SU-DHL-6 (cell line): ENCODE results near the gene SLC8A1.

Experiments used
- H2AFZ ChIP-seq: fragments of 200-600 bp; sonication (generic); 2 replicates; pipeline ENCODE4 v1.6.1; 2014; ENCODE audit warnings: low read depth, mild to moderate bottlenecking, moderate library complexity, mixed read lengths, antibody characterized with exemption, low read length; ENCODE audit not compliant: severe bottlenecking
- H3F3A ChIP-seq: fragments of 200-600 bp; shearing (Covaris generic); 2 replicates; pipeline ENCODE4 v1.6.0; 2016; ENCODE audit warnings: antibody characterized with exemption, mild to moderate bottlenecking; ENCODE audit not compliant: insufficient read depth
- H3K27ac ChIP-seq: fragments of 200-600 bp; sonication (generic); 2 replicates; pipeline ENCODE4 v1.5.1; 2016; ENCODE audit warnings: low read depth, mild to moderate bottlenecking, low read length, moderate library complexity, mixed read lengths
- H3K27me3 ChIP-seq: fragments of 200-600 bp; sonication (generic), shearing (Covaris generic); 2 replicates; pipeline ENCODE4 v1.6.0; 2014; ENCODE audit warnings: mild to moderate bottlenecking, low read length
- H3K36me3 ChIP-seq: fragments of 200-600 bp; sonication (generic); 2 replicates; pipeline ENCODE4 v1.6.1; 2014; ENCODE audit warnings: mild to moderate bottlenecking, low read length, mixed read lengths
- H3K4me2 ChIP-seq: fragments of 300-600, 200-600 bp; shearing (Covaris generic), sonication (generic); 2 replicates; pipeline ENCODE4 v1.6.0; 2014; ENCODE audit warnings: low read length, low read depth, mild to moderate bottlenecking; ENCODE audit not compliant: poor library complexity, severe bottlenecking
- H3K4me3 ChIP-seq: fragments of 200-600 bp; sonication (generic); 2 replicates; pipeline ENCODE4 v1.5.1; 2014; ENCODE audit warnings: antibody characterized with exemption, low read length, mild to moderate bottlenecking, mixed read lengths; ENCODE audit not compliant: insufficient read depth, poor library complexity, severe bottlenecking
- H3K79me2 ChIP-seq: fragments of 200-600 bp; sonication (generic); 2 replicates; pipeline ENCODE4 v1.6.1; 2014; ENCODE audit warnings: mild to moderate bottlenecking, low read length, moderate library complexity; ENCODE audit not compliant: insufficient read depth
- H3K9ac ChIP-seq: fragments of 200-600 bp; sonication (generic); 2 replicates; pipeline ENCODE4 v1.7.0; 2014; ENCODE audit warnings: mild to moderate bottlenecking, low read length
- H3K9me2 ChIP-seq: fragments of 200-600 bp; sonication (generic); replicated peaks from 2 replicates; pipeline ENCODE4 v1.6.1; 2014; ENCODE audit warnings: low read length; ENCODE audit not compliant: insufficient read depth
- H3K9me3 ChIP-seq: fragments of 200-600 bp; sonication (generic); 2 replicates; pipeline ENCODE4 v1.6.1; 2014; ENCODE audit warnings: low read length, mixed read lengths; ENCODE audit not compliant: insufficient read depth
- H4K20me1 ChIP-seq: fragments of 200-600 bp; sonication (generic); 2 replicates; pipeline ENCODE4 v1.6.1; 2014; ENCODE audit warnings: low read depth, mild to moderate bottlenecking, antibody characterized with exemption, low read length, moderate library complexity, mixed read lengths
- EZH2phosphoT487 ChIP-seq: fragments of 200-600 bp; sonication (generic), shearing (Covaris generic); conservative IDR thresholded peaks from 2 replicates; pipeline ENCODE4 v1.6.1; 2018; ENCODE audit warnings: mild to moderate bottlenecking, antibody characterized with exemption, low read length, moderate library complexity, mixed read lengths
- TF ChIP-seq, protein P1 (sequence below): fragments of 200-600 bp; sonication (generic); IDR thresholded peaks from one replicate; pipeline ENCODE4 v1.5.1; 2017; ENCODE audit warnings: antibody characterized with exemption, mild to moderate bottlenecking, low read length, moderate library complexity; ENCODE audit not compliant: insufficient read depth, poor library complexity, severe bottlenecking

Gene SLC8A1

DNA sequence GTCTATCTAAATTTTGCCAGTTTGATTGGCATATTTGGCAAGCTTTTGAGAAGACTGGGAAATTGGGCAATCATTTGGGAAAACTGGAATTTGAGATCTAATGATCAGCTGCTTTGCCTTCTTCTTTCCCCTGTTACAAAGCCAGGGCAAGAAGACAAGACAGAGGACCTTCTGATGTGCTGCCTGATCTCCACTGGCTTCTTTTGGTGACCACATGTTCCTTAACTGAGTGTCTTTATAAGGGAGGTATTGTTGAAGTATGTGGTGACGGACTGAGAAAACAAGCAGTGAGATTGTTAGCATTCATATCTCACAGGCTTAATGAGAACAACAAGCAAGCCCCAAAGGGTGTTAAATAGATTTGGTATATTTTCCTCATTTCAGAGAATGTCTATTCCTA is 175.8 kb downstream of the SLC8A1 start:
- Histone ChIP-seq H2AFZ (no peak overlapping the region), H3K27me3 (no peaks in the 10 kb centered on the region), H4K20me1 (no peaks in the 10 kb centered on the region), H3K4me3 (no peak overlapping the region), H3K9me3 (no peaks in the 10 kb centered on the region), H3K79me2 (no peaks in the 10 kb centered on the region), H3K9ac (no peak overlapping the region), H3K9me2 (no peaks in the 10 kb centered on the region), H3F3A (no peaks in the 10 kb centered on the region), H3K36me3 (no peaks in the 10 kb centered on the region), H3K4me2 (no peak overlapping the region), H3K27ac (no peak overlapping the region)
- no peak for TF ChIP-seq EZH2phosphoT487
- TF ChIP-seq, protein P1, sequence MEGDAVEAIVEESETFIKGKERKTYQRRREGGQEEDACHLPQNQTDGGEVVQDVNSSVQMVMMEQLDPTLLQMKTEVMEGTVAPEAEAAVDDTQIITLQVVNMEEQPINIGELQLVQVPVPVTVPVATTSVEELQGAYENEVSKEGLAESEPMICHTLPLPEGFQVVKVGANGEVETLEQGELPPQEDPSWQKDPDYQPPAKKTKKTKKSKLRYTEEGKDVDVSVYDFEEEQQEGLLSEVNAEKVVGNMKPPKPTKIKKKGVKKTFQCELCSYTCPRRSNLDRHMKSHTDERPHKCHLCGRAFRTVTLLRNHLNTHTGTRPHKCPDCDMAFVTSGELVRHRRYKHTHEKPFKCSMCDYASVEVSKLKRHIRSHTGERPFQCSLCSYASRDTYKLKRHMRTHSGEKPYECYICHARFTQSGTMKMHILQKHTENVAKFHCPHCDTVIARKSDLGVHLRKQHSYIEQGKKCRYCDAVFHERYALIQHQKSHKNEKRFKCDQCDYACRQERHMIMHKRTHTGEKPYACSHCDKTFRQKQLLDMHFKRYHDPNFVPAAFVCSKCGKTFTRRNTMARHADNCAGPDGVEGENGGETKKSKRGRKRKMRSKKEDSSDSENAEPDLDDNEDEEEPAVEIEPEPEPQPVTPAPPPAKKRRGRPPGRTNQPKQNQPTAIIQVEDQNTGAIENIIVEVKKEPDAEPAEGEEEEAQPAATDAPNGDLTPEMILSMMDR: no peak

DNA sequence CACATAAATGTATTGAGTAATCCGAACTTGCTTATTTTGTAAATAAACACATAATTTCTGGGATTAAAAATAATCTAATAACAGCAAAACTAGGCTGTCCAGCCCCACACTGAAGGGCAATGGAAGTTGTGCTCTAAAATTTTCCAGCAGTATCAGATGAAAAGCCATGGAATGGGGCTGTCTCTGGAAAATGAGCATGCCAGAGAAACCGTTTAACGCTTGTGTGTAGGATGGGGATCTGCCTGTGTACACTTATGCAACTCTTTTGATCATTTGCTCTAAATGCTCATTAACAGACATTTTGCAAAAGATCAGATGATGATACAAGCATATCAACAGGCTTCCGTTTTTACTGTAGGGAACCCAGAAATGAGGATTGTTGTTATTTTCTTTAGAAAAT is 177.6 kb downstream of the SLC8A1 start:
- no peaks in the 10 kb centered on the region for H3K9me3 ChIP-seq
- TF ChIP-seq EZH2phosphoT487: no peak
- TF ChIP-seq, protein P1: no peak
- no peak overlapping the region for H3K9ac ChIP-seq
- H3F3A ChIP-seq: no peaks in the 10 kb centered on the region
- no peaks in the 10 kb centered on the region for H3K79me2 ChIP-seq
- no peaks in the 10 kb centered on the region for H3K36me3 ChIP-seq
- H4K20me1 ChIP-seq: no peaks in the 10 kb centered on the region
- no peaks in the 10 kb centered on the region for H3K27me3 ChIP-seq
- H3K9me2 ChIP-seq: no peaks in the 10 kb centered on the region
- no peak overlapping the region for H3K4me3 ChIP-seq
- no peak overlapping the region for H3K27ac ChIP-seq
- H3K4me2 ChIP-seq: no peak overlapping the region
- no peak overlapping the region for H2AFZ ChIP-seq

DNA sequence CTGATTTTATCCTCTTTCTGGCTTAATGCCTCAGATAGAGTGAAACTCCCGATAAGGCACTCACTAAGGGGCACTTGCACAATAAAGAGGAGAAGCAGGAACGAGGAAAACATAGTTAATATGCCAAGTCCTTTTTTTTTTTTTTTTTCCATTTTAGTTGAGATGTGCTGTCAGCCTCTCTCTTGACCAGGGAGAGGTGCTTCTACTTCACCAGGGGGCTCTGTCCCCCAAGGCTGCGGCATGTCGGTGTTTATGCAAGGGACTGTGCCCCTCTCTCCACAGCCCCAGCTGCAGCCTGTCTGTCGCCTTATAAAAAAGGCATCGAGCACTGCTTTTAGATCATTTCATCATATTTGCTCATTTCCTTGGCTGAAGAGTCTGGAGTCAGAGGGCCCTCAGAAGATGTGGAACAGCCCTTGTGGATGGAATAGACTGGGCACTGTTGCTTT is 178.1 kb downstream of the SLC8A1 start:
- Histone ChIP-seq H3K36me3 (no peaks in the 10 kb centered on the region), H3K9me3 (no peaks in the 10 kb centered on the region), H3K27ac (no peak overlapping the region), H3K4me3 (no peak overlapping the region), H3K4me2 (no peak overlapping the region), H3K9ac (no peak overlapping the region), H2AFZ (no peak overlapping the region), H3K79me2 (no peaks in the 10 kb centered on the region), H3K27me3 (no peaks in the 10 kb centered on the region), H4K20me1 (no peaks in the 10 kb centered on the region), H3K9me2 (no peaks in the 10 kb centered on the region), H3F3A (no peaks in the 10 kb centered on the region)
- TF ChIP-seq EZH2phosphoT487: no peak
- TF ChIP-seq, protein P1: no peak
